GM03348 (cell line): Measurements from ENCODE around the gene CCSER1.

Experiments used
- DNase-seq: peaks from one replicate; pipeline ENCODE4 v3.0.0; 2012; ENCODE audit warnings: low spot score

The CCSER1 gene

DNA sequence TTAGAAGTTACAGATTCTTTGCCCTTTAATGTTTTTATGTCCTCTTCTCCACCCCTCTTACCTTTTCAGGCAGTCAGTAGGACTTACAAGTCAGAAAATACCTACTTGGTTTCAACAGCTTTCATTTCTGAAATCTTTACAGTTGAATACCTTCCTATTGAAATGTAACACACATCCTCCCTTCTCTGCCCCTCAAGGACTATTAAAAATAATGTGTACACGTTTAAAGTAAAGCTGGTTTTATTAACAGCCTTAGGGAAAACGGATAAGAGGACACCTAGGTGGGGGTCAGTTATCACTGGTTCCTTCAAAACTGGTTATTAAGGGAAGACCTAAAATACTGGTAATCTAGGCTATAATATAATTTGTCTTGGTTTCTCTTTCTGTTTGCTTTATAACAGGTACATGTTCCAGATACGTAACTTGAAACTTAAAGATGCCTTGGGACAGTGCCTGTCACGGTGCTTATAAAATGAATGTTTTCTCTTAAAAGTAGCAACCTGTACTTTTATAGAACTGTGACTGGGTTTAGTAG lies 1.8 kb downstream of the CCSER1 start:
- DNase-seq, result no peak

DNA sequence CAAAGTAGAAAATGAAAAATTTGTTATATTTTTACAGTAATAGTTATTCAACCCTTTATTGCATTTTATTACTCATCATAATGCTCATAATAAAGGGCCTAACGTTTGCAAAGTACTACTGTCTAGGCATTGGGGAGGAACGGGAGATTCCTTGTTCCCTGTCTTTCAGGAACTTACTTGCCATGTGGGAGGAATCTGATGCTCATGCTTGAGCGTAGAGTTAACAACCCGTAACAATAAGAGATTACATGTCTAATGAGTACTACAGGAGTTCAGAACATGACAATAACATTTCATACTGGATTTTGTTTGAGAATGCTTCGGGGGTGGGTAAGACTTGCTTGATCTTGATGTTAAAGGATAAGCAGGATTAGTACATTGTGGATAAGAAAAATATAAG lies 2.9 kb downstream of the CCSER1 start:
- DNase-seq, result no peak

DNA sequence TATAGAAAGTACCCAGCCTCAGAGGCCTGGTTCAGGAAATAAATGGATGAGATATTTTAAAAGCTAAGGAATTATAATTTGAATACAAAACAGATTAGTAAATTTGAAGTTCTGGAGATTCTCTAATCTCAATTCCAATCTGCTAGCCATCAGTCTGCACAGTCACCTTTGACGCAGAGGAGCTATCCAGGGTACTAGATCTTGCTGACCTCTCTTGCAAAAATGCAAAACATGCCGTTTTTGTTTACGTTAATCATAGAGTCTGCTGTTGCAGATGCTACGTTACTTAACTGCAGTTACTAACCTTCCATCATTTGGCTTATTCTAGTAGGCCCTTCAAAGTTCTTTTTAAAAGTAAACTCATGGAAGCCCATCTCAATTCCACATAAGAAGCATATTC lies 10.4 kb downstream of the CCSER1 start:
- no peak for DNase-seq

- no peak for DNase-seq
Observed at GRCh38 chr4:90142081-90142480, 14.9 kb downstream of the CCSER1 start.

GRCh38 chr4:90145319-90145718 lies 18.1 kb downstream of the CCSER1 start:
- DNase-seq, result no peak

- no peak for DNase-seq
Observed at GRCh38 chr4:90146306-90146705, 19.1 kb downstream of the CCSER1 start.

DNA sequence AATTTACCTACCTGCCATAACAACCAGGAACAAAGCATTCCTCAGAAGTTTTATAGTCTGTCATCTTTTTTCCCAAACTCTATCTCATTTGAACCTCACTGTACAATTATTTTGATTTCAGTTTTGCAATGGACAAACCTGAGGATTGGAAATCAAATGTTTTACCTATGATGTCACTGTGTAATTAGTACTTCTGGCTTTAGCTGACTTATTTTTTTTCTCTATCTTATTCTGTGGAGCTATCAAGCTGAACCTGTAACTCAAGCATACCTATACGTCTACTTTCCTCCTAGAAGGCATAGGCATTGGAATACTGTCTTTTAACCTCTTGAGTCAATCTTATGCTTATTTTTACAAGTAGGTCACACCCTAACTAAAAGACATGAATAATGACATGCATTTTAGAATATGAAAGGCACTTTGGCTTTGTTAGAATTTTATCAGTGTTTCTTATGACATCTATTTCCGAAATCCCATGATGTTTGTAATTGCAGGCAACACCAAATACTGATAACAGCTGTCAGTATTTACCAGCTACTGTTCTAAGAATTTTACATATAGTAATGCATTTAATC lies 21.5 kb downstream of the CCSER1 start:
- no peak for DNase-seq

GRCh38 chr4:90152024-90152423 lies 24.8 kb downstream of the CCSER1 start:
- DNase-seq, result no peak

- no peak for DNase-seq
Observed at GRCh38 chr4:90159193-90159592, 32.0 kb downstream of the CCSER1 start.

DNA sequence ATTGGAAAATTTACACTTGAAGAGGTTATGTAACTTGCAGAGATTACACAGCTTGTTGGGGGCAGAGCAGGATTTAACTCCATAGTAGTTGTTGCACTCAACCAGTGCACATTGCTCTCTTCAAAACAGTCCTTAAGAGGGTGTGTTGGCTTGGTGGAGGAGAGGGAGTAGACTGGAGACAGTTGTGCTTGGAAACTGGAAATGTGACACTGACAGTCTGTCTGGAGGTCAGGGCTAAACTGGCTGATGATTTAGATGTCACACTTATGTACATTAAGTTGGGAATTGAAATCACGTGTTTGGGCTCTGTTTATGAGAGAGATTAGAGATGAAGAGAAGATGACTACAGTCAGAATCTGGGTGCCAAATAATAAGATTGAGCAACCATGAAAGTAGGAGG lies 32.9 kb downstream of the CCSER1 start:
- no peak for DNase-seq

GRCh38 chr4:90162566-90162965 lies 35.4 kb downstream of the CCSER1 start:
- no peak for DNase-seq

DNA sequence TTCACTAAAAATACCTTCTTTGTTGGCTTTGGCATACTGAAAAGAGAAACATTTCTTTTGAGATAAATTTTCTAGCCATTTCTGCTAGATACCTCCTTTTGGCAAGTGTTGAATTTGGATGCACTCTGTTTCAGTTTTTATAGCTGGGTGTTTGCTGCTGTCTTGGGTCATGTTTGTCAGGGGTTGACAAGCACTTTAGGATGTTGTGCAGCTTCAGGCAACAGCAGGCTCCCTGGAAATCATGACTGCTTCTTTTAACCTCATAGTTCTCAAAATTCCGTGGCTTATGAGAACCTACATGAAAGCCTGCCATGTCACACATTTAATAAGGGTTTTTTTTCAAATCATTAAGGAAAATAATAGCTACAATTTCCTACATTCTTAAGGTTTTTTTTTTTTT lies 36.7 kb downstream of the CCSER1 start:
- no peak for DNase-seq

DNA sequence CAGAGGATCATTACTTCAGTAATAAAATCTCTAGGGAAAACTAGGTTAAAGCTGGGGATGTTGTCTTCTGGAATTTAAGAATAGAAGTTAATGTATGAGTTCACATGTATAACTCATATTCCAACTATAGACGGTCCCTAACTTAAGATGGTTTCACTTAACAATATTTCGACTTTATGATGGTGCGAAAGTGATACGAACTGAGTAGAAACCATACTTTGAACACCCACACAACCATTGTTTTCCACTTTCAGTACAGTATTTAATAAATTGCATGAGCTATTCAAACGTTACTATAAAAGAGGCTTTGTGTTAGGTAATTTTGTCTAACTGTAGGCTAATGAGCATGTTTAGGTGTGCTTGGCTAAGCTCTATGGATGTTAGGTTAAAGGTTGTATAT lies 38.7 kb downstream of the CCSER1 start:
- DNase-seq, result no peak

- no peak for DNase-seq
Observed at GRCh38 chr4:90171491-90171890, 44.3 kb downstream of the CCSER1 start.

GRCh38 chr4:90174621-90175023 lies 47.4 kb downstream of the CCSER1 start:
- DNase-seq, result no peak

DNA sequence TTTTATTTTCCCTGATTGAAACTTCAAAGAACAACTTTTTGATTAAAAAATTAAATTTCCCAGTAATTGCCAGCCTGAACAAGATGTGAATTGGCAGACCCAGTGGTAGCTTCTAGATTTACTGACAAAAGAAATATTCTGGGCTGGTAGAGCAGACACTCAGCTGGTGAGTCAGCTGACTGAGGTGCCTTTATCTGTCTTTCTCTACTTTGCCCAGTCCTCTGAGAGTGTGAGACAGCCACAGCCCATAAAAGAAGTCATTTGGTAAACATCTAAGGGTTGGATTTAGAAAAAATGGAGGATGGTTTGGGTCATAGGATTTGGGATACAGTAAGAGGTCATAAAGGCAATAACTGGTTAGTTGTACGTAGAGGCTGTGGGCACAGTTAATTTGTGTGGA lies 54.5 kb downstream of the CCSER1 start:
- no peak for DNase-seq

GRCh38 chr4:90183254-90183653 lies 56.1 kb downstream of the CCSER1 start:
- no peak for DNase-seq

GRCh38 chr4:90184560-90184959 lies 57.4 kb downstream of the CCSER1 start:
- DNase-seq, result no peak

DNA sequence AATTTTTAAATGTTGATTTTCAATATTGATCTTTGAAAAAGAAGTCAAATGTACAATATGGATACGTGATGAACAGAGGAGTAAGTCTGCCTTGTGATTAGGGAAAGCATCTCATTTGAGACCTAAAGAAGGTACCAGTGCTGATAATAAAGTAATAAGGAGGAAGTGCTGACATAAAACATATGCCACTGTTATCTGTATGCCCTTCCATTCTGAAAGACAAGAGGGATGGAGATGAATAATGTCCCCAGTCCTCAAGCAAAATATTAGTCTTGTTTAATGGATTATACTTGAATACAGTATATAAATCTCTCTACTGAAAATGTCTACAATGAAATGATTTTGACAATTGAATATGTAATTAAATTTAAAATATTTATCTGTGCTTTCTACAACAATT lies 58.2 kb downstream of the CCSER1 start:
- no peak for DNase-seq

DNA sequence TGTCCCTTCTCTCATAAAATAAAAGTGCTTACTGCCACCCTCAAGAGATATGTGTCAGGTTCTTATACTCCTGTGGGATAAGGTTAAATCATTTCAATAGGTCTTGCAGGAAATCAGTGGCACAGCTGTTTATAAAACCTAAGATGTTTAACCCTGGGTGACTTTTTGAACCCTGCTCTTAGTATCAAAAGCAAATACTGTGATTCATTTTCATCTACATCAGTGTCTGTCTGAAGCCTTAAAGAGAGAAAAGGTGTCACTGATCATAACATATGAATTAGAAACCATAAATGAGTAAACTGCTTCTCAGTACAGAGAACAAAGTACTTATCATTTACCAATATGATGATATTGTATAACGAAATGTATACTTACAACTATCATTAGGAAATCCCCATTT lies 59.0 kb downstream of the CCSER1 start:
- DNase-seq, result no peak

DNA sequence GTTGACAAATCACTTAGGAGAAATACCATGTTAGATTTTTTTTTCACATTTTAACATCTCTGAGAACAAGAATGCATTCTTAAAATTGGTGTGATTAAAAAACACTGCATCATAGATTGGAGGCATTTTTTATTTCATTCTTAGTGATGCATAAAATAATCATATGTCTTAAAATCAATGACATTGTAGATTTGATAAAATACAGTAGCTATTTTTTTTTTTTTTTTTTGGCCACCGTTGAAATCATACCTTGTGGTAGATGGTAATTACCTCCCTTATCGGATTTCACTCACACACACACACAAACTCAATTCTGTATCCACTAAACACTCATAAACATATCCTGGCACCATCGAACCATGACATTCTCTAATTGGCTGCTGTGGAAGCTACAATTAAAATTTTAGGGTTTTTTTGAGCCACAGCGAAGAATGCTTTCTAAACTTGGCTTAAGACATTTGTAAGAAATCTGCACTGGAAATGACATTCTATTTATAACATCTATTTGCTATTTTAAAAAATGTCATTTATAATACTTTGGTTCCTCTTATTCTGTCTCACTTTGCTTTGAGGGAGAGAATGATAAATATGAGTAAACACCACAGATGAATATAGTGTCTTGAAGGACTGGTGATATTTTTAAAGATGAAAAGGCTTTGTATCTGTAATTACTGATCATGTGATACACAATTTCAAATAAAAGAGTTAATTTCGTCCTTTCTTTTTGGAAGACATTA lies 60.1 kb downstream of the CCSER1 start:
- DNase-seq, result no peak

- DNase-seq, result no peak
Observed at GRCh38 chr4:90189178-90189577, 62.0 kb downstream of the CCSER1 start.

- DNase-seq, result no peak
Observed at GRCh38 chr4:90189946-90190345, 62.8 kb downstream of the CCSER1 start.

GRCh38 chr4:90190525-90190924 lies 63.3 kb downstream of the CCSER1 start:
- no peak for DNase-seq
